Right atrium auricular region (tissue), 2 donors: Measurements from ENCODE around the gene SNED1. TPM values are rescaled to one million over a fixed set of nuclear protein-coding genes. Genes with fewer than 3 reads are reported as not detected.

Source experiments
- DNase-seq: peaks from one replicate; pipeline ENCODE4 v3.0.0-alpha.2; 2019; ENCODE audit warnings: low spot score
- H3K27ac ChIP-seq, 2 donors: fragments of 200-600 bp; sonication (generic); 1 replicate in 1 of 2; 2 replicates in 1 of 2; pipeline ENCODE4 v1.5.1; 2016 to 2019
- H3K27me3 ChIP-seq, 2 donors: fragments of 200-600 bp; sonication (generic); one replicate each; pipeline versions ENCODE4 v1.5.1 to v1.6.0; 2017 to 2019
- H3K36me3 ChIP-seq: fragments of 200-600 bp; sonication (generic); one replicate; pipeline ENCODE4 v1.5.1; 2016
- H3K4me1 ChIP-seq, 2 donors: fragments of 200-600 bp; sonication (generic); one replicate each; pipeline versions ENCODE4 v1.5.1 to v1.6.0; 2017 to 2019
- H3K4me3 ChIP-seq, 2 donors: fragments of 200-600 bp; sonication (generic); 1 replicate in 1 of 2; 2 replicates in 1 of 2; pipeline ENCODE4 v1.5.1; 2017 to 2019; ENCODE audit warnings: mild to moderate bottlenecking in 1 of 2, moderate library complexity in 1 of 2
- H3K9me3 ChIP-seq, 2 donors: fragments of 200-600 bp; sonication (generic); one replicate each; pipeline ENCODE4 v1.5.1; 2019
- total RNA-seq, 2 donors: library from RNA; depleted of rRNA; stranded (reverse); fragments of >200 nt; gene quantifications; one replicate each; pipeline ENCODE4 v1.1.0, GENCODE V29; 2016
- TF ChIP-seq, protein P1 (sequence below), 2 donors: fragments of 200-600 bp; sonication (generic); IDR thresholded peaks; one replicate each; pipeline ENCODE4 v1.5.1; 2019; ENCODE audit warnings: antibody characterized with exemption in 2 of 2

SNED1 gene
- total RNA-seq, 2 donors from 2014 or later, result 9.9 to 16.4 TPM

DNA sequence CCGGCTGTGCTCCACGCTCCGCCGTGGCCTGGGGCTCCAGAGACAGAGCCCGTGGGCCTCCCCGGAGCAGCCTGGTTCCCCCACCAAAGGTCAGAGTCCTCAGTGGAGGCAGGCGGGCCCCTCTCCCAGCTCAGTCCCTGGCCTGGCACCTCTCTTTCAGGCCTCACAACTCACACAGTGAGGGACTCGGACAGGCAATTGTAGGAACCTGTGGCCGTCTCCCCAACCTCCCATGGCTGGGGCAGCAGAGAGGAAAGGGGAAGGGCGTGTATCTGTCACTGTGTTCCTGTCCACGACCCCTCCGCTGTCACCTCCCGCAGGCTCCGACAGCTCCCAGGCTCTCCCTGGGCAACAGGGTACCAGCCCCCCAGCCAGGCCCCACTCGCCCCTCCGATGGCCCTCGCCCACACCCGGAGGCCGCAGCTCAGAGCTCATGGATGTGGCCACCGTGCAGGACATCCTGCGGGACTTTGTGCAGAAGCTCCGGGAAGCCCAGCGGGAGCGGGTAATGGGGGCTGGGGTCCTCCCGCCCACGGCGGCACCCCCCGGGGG is 32.4 kb upstream of the SNED1 start:
- TF ChIP-seq, protein P1, sequence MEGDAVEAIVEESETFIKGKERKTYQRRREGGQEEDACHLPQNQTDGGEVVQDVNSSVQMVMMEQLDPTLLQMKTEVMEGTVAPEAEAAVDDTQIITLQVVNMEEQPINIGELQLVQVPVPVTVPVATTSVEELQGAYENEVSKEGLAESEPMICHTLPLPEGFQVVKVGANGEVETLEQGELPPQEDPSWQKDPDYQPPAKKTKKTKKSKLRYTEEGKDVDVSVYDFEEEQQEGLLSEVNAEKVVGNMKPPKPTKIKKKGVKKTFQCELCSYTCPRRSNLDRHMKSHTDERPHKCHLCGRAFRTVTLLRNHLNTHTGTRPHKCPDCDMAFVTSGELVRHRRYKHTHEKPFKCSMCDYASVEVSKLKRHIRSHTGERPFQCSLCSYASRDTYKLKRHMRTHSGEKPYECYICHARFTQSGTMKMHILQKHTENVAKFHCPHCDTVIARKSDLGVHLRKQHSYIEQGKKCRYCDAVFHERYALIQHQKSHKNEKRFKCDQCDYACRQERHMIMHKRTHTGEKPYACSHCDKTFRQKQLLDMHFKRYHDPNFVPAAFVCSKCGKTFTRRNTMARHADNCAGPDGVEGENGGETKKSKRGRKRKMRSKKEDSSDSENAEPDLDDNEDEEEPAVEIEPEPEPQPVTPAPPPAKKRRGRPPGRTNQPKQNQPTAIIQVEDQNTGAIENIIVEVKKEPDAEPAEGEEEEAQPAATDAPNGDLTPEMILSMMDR (IDR thresholded peaks at IDR 0.05), result no peak

DNA sequence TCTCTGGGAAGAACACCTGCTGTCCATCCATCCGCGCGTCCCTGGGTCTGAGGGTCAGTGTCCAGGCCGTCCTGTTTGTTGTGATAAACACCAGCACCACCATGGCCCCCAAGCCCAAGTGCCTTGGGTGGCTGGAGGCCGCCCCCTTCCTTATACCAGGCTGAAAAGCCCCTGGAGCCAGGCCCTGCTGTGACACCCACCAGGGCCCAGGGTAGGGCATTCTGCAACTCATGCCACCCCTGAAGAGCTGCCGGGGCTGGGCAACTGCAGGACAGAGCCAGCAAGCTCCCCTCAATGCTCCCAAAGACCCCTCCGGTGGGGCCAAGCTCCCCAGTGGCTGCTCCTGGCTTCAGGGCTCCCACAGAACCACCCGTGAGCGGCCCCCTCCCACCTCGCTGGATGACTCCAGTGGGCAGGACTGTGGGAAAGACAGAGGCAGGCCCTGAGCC is 31.9 kb upstream of the SNED1 start:
- H3K27ac ChIP-seq, result no peak overlapping the region
- H3K4me3 ChIP-seq, result no peak overlapping the region
- H3K27me3 ChIP-seq, result no peaks in the 10 kb centered on the region
- peaks cover 0 to 8% of the 10 kb centered on the region in 2 donors for H3K4me1 ChIP-seq
- no peaks in the 10 kb centered on the region for H3K36me3 ChIP-seq
- TF ChIP-seq, protein P1 (IDR thresholded peaks at IDR 0.05), result no peak
- no peaks in the 10 kb centered on the region for H3K9me3 ChIP-seq
- no peak for DNase-seq

More for the DNA sequence above, 32.4 kb upstream of the SNED1 start:
- no peaks in the 10 kb centered on the region for H3K9me3 ChIP-seq
- peaks cover 0 to 12% of the 10 kb centered on the region in 2 donors for H3K4me1 ChIP-seq
- no peak overlapping the region for H3K4me3 ChIP-seq
- no peak for DNase-seq
- no peaks in the 10 kb centered on the region for H3K36me3 ChIP-seq
- no peak overlapping the region for H3K27ac ChIP-seq
- H3K27me3 ChIP-seq, result no peaks in the 10 kb centered on the region

DNA sequence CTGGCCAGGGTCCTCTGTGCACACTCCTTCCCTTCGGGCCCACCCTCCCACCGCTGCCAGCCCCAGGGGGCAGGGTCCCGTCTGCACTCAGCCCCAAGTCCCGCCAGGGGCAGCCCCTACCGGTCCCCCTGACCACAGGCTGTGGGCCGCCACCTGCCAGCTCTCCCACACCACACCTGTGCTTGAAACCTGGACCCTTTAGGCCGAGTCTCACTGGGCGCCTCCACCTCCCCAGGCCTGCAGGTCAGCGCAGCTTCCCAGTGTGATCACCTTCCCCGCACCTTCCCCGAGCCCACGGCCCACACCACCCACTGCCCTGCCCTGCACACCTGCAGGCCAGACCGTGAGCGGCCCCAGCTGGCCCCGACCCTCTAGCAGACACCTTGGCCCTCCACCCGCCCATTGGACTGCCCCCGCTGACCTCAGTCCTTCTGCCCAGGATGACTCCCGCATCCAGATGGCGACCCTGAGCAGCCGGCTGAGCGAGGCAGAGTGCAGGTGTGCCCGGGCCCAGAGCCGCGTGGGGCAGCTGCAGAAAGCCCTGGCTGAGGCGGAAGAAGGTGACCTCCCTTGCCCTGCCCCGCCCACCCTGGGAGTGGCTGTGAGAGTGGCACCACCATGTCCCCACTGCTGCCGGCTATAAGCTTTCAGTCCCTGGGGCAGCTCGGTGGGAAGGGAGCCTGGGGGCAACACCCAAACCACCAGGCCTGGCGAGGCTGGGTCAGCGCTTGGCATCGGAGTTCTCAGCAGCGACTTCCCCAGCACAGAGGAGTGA is 31.3 kb upstream of the SNED1 start:
- Histone ChIP-seq H3K9me3 (no peaks in the 10 kb centered on the region), H3K4me3 (no peak overlapping the region), H3K36me3 (no peaks in the 10 kb centered on the region), H3K27me3 (no peaks in the 10 kb centered on the region), H3K27ac (no peak overlapping the region), H3K4me1 (peaks cover 0 to 5% of the 10 kb centered on the region in 2 donors)
- TF ChIP-seq, protein P1 (IDR thresholded peaks at IDR 0.05), result no peak
- DNase-seq, result no peak

DNA sequence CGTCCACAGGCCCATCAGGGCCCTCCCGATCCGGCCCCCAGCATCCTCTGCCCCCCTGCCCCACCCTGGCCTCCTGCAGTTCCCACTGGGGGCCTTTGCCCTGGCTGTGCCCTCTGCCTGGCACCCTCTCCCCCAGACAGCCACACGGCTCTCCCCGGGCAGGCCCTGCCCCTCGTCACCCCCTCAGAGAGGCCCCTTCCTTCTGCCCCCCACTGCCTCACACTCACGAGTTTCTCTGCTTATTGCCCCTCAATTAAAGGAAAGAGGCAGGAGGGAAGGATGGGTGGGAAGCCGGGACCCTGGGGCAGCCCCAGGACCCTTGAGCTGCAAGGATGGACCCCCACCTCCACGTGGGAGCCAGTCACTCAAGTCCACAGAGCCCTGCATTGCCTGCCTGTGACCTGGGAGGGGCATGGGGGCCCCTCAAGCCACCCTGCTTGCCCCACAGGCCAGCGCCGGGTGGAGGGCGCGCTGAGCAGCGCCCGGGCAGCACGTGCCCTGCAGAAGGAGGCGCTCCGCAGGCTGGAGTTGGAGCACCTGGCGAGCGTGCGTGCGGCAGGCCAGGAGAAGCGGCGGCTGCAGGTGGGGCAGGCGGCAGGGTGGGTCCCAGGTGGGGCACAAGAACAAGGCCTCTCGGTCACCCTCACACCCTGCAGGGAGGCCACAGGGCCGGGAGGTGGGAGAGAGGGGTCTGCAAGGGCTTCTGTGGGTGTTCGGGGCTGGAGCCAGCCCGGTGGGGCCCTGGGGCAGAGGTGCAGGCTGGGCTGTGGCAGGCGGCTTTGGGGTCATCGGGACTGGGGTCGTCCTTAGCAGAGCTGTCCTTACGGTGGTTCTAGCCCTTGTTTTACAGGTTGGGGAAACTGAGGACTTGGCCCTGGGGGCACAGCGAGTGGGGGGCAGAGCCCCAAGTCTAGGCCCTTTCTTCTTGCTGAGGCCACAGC is 30.5 kb upstream of the SNED1 start:
- H3K36me3 ChIP-seq, result no peaks in the 10 kb centered on the region
- no peak for DNase-seq
- no peaks in the 10 kb centered on the region for H3K4me1 ChIP-seq
- no peak overlapping the region for H3K27ac ChIP-seq
- H3K4me3 ChIP-seq, result no peak overlapping the region
- TF ChIP-seq, protein P1 (IDR thresholded peaks at IDR 0.05), result no peak
- H3K9me3 ChIP-seq, result no peaks in the 10 kb centered on the region
- no peaks in the 10 kb centered on the region for H3K27me3 ChIP-seq

DNA sequence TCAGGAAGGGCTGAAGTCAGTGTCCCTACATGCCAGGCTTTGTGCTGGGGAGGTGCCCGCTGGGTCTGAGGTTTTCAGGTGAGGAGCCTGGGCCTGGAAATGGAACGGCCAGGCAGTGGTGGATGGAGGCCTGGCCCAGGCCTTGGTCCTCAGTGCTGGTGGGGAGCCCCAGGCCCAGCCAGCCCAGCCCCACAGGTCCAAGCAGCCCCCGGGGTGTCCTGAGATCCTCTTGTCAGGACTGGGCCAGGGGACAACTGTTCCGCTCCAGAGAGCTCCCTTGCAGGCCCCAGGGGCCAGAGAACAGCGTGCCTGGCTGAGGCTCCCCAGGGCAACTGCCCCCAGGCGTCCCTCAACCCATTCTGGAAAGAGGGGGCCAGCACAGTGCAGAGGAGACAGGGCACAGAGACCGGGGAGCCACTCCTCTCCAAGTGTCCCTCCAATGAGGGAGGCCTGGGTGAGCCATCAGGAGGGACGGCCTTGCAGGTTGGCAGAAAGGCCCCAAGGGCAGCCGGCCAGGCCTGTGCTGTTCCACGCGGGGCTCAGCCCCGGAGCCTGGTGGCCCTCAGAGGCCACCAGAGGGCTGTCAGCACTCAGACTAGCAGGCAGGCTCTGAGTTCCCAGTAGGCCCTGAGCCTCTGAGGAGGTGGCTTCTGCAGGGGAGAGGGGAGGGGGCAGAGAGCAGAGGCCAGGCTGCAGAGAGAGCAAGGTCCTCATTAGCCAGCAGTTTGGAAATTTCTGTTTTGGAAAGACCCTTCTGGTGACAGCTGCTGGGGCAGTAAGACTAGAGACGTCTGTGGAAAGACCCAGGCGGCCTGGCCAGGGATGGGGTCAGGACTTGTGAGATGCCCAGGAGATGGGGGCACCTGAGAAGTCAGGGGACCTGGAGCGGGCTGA is 29.4 kb upstream of the SNED1 start:
- TF ChIP-seq, protein P1 (IDR thresholded peaks at IDR 0.05), result no peak
- Histone ChIP-seq H3K9me3 (no peaks in the 10 kb centered on the region), H3K36me3 (no peaks in the 10 kb centered on the region), H3K27me3 (no peaks in the 10 kb centered on the region), H3K4me3 (no peak overlapping the region), H3K27ac (no peak overlapping the region), H3K4me1 (no peaks in the 10 kb centered on the region)
- no peak for DNase-seq
